ENCODE measurements around the gene RACK1. TPM values are rescaled to one million over a fixed set of nuclear protein-coding genes. Genes with fewer than 3 reads are reported as not detected.

The RACK1 gene
- total and polyA plus RNA-seq, 2 of the 13 experiments (the other 11 are each of a cell fraction or from before 2014, with no cell fraction given), result 2,514 to 6,141 TPM

DNA sequence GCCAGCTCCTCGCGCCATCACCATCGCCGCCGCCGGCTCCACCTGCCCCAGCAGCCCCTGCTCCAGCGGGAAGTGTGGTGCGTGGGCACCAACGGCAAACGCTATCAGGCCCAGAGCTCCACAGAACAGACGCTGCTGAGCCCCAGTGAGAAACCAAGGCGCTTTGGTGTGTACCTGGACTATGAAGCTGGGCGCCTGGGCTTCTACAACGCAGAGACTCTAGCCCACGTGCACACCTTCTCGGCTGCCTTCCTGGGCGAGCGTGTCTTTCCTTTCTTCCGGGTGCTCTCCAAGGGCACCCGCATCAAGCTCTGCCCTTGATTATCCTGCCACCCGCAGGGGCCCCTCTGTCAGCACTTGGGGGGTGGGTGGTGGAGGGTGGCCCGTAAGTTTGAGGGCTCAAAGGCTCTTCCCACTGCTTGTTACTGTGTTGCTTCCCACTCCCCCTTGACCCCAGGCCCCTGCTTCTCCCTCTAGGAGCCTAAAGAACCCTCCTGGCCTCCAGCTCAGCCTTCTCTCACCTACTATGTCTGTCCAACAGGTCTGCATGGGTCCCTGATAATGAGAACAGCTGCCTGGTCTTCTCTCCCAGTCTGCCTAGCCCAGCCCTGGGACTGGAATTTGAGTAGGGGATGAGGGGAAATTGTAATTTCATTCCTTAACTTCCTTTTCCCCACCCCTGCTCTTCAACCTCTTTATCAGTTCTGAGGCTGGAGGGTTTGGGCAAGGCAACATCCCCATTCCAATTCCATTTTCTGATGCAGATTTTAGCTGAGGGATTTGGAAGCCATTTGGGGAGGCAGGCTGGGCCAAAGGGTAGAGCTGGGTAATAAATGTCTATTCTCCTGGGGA, 9.0 kb downstream of the RACK1 start (continued):
- TF ChIP-seq RBFOX2 (IDR thresholded peaks at IDR 0.05; ENCODE audit: low read depth, low read length) (peak; percentile 82), POLR2AphosphoS5 (IDR thresholded peaks at IDR 0.05; ENCODE audit: low read depth, low read length) (peak; percentile 57), SP1 (IDR thresholded peaks at IDR 0.05) (no peak), SP1 (CRISPR knock-in tag; IDR thresholded peaks at IDR 0.05) (no peak), POLR2A (IDR thresholded peaks at IDR 0.05; ENCODE audit: insufficient read depth in 1 of 2, low read depth in 2 of 2, low read length in 2 of 2) (peak; percentile 50 to 71), RBM22 (optimal IDR thresholded peaks at IDR 0.05; ENCODE audit: low read length) (peak; percentile 98), PHF5A (CRISPR knock-in tag; IDR thresholded peaks at IDR 0.05; ENCODE audit: low read depth, unreplicated experiment) (peak; percentile 31), SP4 (CRISPR knock-in tag; IDR thresholded peaks at IDR 0.05) (peak; percentile 47; the same call in 1 of the 2 replicates), NONO (IDR thresholded peaks at IDR 0.05) (no peak), NONO (CRISPR knock-in tag; conservative IDR thresholded peaks at IDR 0.05) (peak; percentile 8; the same call in 1 of the 2 replicates), ZFP90 (CRISPR knock-in tag; IDR thresholded peaks at IDR 0.05; ENCODE audit: borderline replicate concordance) (no peak), ZFP36L2 (CRISPR knock-in tag; IDR thresholded peaks at IDR 0.05) (no peak), PAF1 (CRISPR knock-in tag; IDR thresholded peaks at IDR 0.05) (peak; percentile 90; the same call in 1 of the 2 replicates), ZNF749 (CRISPR knock-in tag; IDR thresholded peaks at IDR 0.05; ENCODE audit: borderline replicate concordance) (0 out of 2 replicates have a peak, but pooled peaks have one; percentile 24), HNRNPH1 (optimal IDR thresholded peaks at IDR 0.05; ENCODE audit: low read depth, low read length) (peak; percentile 79), KDM2A (CRISPR knock-in tag; IDR thresholded peaks at IDR 0.05; ENCODE audit: borderline replicate concordance, low read depth) (peak; percentile 16; the same call in 1 of the 2 replicates), AGO2 (optimal IDR thresholded peaks at IDR 0.05; ENCODE audit: low read depth, low read length) (peak; percentile 100), HOXA3 (CRISPR knock-in tag; IDR thresholded peaks at IDR 0.05) (0 out of 2 replicates have a peak, but pooled peaks have one; percentile 19), HMG20A (CRISPR knock-in tag; IDR thresholded peaks at IDR 0.05; ENCODE audit: borderline replicate concordance) (no peak), MBD4 (IDR thresholded peaks at IDR 0.05; ENCODE audit: borderline replicate concordance, low read length) (0 out of 2 replicates have a peak, but pooled peaks have one; percentile 17), SIN3A (IDR thresholded peaks at IDR 0.05; ENCODE audit: borderline replicate concordance, low read depth, low read length) (0 out of 2 replicates have a peak, but pooled peaks have one; percentile 15)
- TF ChIP-seq, protein P1, sequence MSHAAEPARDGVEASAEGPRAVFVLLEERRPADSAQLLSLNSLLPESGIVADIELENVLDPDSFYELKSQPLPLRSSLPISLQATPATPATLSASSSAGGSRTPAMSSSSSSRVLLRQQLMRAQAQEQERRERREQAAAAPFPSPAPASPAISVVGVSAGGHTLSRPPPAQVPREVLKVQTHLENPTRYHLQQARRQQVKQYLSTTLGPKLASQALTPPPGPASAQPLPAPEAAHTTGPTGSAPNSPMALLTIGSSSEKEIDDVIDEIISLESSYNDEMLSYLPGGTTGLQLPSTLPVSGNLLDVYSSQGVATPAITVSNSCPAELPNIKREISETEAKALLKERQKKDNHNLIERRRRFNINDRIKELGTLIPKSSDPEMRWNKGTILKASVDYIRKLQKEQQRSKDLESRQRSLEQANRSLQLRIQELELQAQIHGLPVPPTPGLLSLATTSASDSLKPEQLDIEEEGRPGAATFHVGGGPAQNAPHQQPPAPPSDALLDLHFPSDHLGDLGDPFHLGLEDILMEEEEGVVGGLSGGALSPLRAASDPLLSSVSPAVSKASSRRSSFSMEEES (CRISPR knock-in tag; IDR thresholded peaks at IDR 0.05), result no peak

Data from HepG2 (cell line).